HL-60/S4 treated with phorbol 12-myristate 13-acetate at 8.2 ng/mL for 4 days and 3 days (cell line): Measurements from ENCODE around the gene ETV5.
"Not testable (repeated sequence)": the region's sequence is repeated elsewhere in the genome, so short reads cannot be mapped to it uniquely, and the experiment has no call there.

Source experiments
- in situ Hi-C: fragments of 300-500 bp; cut with MboI; formaldehyde crosslinking; loops from 2 replicates; pipeline ENCODE4 v1.15.0; 2022; ENCODE audit warnings: low sequenced_read_pairs

ETV5 gene

GRCh38 chr3:186032321-186032720 lies 76.6 kb downstream of the ETV5 start:
- in situ Hi-C loops = no loop called here

- in situ Hi-C loops = not testable (repeated sequence)
Measured at GRCh38 chr3:186025993-186026392, 82.9 kb downstream of the ETV5 start.

GRCh38 chr3:186025161-186025560 lies 83.7 kb downstream of the ETV5 start:
- in situ Hi-C loops = no loop called here

GRCh38 chr3:186024210-186024609 lies 84.7 kb downstream of the ETV5 start:
- in situ Hi-C loops = no loop called here

- in situ Hi-C loops = no loop called here
Measured at GRCh38 chr3:186022931-186023330, 86.0 kb downstream of the ETV5 start.

GRCh38 chr3:186021673-186022362 lies 87.1 kb downstream of the ETV5 start:
- in situ Hi-C loops = no loop called here

GRCh38 chr3:186021250-186021649 lies 87.6 kb downstream of the ETV5 start:
- in situ Hi-C loops = not testable (repeated sequence)

- in situ Hi-C loops = not testable (repeated sequence)
Measured at GRCh38 chr3:186019288-186019687, 89.6 kb downstream of the ETV5 start.

- in situ Hi-C loops = no loop called here
Measured at GRCh38 chr3:186014866-186015265, 94.0 kb downstream of the ETV5 start.

GRCh38 chr3:186013312-186013711 lies 95.6 kb downstream of the ETV5 start:
- in situ Hi-C loops = no loop called here

- in situ Hi-C loops = no loop called here
Measured at GRCh38 chr3:186012137-186012536, 96.8 kb downstream of the ETV5 start.

GRCh38 chr3:186004671-186005070 lies 104.2 kb downstream of the ETV5 start:
- in situ Hi-C loops = no loop called here

- in situ Hi-C loops = no loop called here
Measured at GRCh38 chr3:186004209-186004608, 104.7 kb downstream of the ETV5 start.

- in situ Hi-C loops = no loop called here
Measured at GRCh38 chr3:186003610-186004009, 105.3 kb downstream of the ETV5 start.

- in situ Hi-C loops = no loop called here
Measured at GRCh38 chr3:186002884-186003472, 105.9 kb downstream of the ETV5 start.

GRCh38 chr3:186001842-186002241 lies 107.0 kb downstream of the ETV5 start:
- in situ Hi-C loops = no loop called here

GRCh38 chr3:185999221-185999620 lies 109.7 kb downstream of the ETV5 start:
- in situ Hi-C loops = loop anchor here (25.0 kb wide), 1 partner anchor 238 kb away; no protein-coding TSS in a partner anchor

GRCh38 chr3:185998136-185998535 lies 110.8 kb downstream of the ETV5 start:
- in situ Hi-C loops = loop anchor here (25.0 kb wide), 1 partner anchor 239 kb away; no protein-coding TSS in a partner anchor

GRCh38 chr3:185997130-185997529 lies 111.8 kb downstream of the ETV5 start:
- in situ Hi-C loops = loop anchor here (25.0 kb wide), 1 partner anchor 240 kb away; no protein-coding TSS in a partner anchor
